HG03039 (cell line): ENCODE results near the gene BAIAP2L1.

Experiments
- ATAC-seq: cut with Tn5 transposase; IDR thresholded peaks from one replicate; pipeline ENCODE4 v1.9.1; 2021; ENCODE audit warnings: mild to moderate bottlenecking, moderate library complexity; ENCODE audit not compliant: unreplicated experiment

BAIAP2L1 gene

GRCh38 chr7:98296833-98297232 lies 104.1 kb downstream of the BAIAP2L1 start:
- no peak for ATAC-seq

GRCh38 chr7:98295467-98296192 lies 105.3 kb downstream of the BAIAP2L1 start:
- ATAC-seq = no peak

- no peak for ATAC-seq
Observed at GRCh38 chr7:98294798-98295382, 106.0 kb downstream of the BAIAP2L1 start.

GRCh38 chr7:98294326-98294725 lies 106.6 kb downstream of the BAIAP2L1 start:
- ATAC-seq = no peak

- no peak for ATAC-seq
Observed at GRCh38 chr7:98293746-98294145, 107.1 kb downstream of the BAIAP2L1 start.

- no peak for ATAC-seq
Observed at GRCh38 chr7:98293265-98293664, 107.6 kb downstream of the BAIAP2L1 start.

- no peak for ATAC-seq
Observed at GRCh38 chr7:98291717-98292116, 109.2 kb downstream of the BAIAP2L1 start.

- ATAC-seq = no peak
Observed at GRCh38 chr7:98289333-98289875, 111.5 kb downstream of the BAIAP2L1 start.

- no peak for ATAC-seq
Observed at GRCh38 chr7:98288064-98288823, 112.6 kb downstream of the BAIAP2L1 start.

GRCh38 chr7:98287486-98287959 lies 113.4 kb downstream of the BAIAP2L1 start:
- no peak for ATAC-seq

- no peak for ATAC-seq
Observed at GRCh38 chr7:98286701-98287485, 114.0 kb downstream of the BAIAP2L1 start.

GRCh38 chr7:98286093-98286539 lies 114.8 kb downstream of the BAIAP2L1 start:
- no peak for ATAC-seq

GRCh38 chr7:98285157-98286092 lies 115.5 kb downstream of the BAIAP2L1 start:
- no peak for ATAC-seq

GRCh38 chr7:98284335-98285036 lies 116.4 kb downstream of the BAIAP2L1 start:
- ATAC-seq = no peak

- ATAC-seq = no peak
Observed at GRCh38 chr7:98283887-98284222, 117.0 kb downstream of the BAIAP2L1 start.

- ATAC-seq = no peak
Observed at GRCh38 chr7:98283127-98283886, 117.6 kb downstream of the BAIAP2L1 start.

GRCh38 chr7:98282703-98283102 lies 118.2 kb downstream of the BAIAP2L1 start:
- no peak for ATAC-seq
